GM12872 (cell line): ENCODE results near the gene ORC1.

Source experiments
- CTCF ChIP-seq: IDR thresholded peaks from 3 replicates; pipeline ENCODE4 v1.5.1; 2011; ENCODE audit warnings: low read depth, mild to moderate bottlenecking, low read length, moderate library complexity; ENCODE audit not compliant: insufficient read depth

Gene ORC1

GRCh38 chr1:52414942-52415341 is 10.7 kb upstream of the ORC1 start:
- TF ChIP-seq CTCF, result no peak

GRCh38 chr1:52413410-52413989 is 9.3 kb upstream of the ORC1 start:
- TF ChIP-seq CTCF, result no peak

- no peak for TF ChIP-seq CTCF
Observed at GRCh38 chr1:52404975-52405338, 734 bp upstream of the ORC1 start.

GRCh38 chr1:52403566-52404115 is 582 bp downstream of the ORC1 start:
- no peak for TF ChIP-seq CTCF

- TF ChIP-seq CTCF, result no peak
Observed at GRCh38 chr1:52402860-52403240, 1.4 kb downstream of the ORC1 start.

- no peak for TF ChIP-seq CTCF
Observed at GRCh38 chr1:52400131-52400530, 4.1 kb downstream of the ORC1 start.

GRCh38 chr1:52399629-52400028 is 4.6 kb downstream of the ORC1 start:
- no peak for TF ChIP-seq CTCF

- no peak for TF ChIP-seq CTCF
Observed at GRCh38 chr1:52393174-52393573, 11.0 kb downstream of the ORC1 start.
